GM12878 (cell line): ENCODE results near the gene HP1BP3. TPM values are rescaled to one million over a fixed set of nuclear protein-coding genes. Genes with fewer than 3 reads are reported as not detected.
A peak's percentile ranks its signal among the peaks of the same experiment; 100 is the strongest.

Source experiments
- ATF7 ChIP-seq: fragments of 450-650 bp; IDR thresholded peaks from 2 replicates; pipeline ENCODE4 v1.6.1; 2016; ENCODE audit warnings: low read depth, mild to moderate bottlenecking
- BACH1 ChIP-seq: fragments of 450-650 bp; IDR thresholded peaks from 2 replicates; pipeline ENCODE4 v1.6.1; 2017; ENCODE audit warnings: mild to moderate bottlenecking, borderline replicate concordance
- CHD4 ChIP-seq: fragments of 200-600 bp; sonication (generic); IDR thresholded peaks from 2 replicates; pipeline ENCODE4 v1.6.1; 2016; ENCODE audit warnings: mild to moderate bottlenecking
- CREM ChIP-seq: IDR thresholded peaks from 2 replicates; pipeline ENCODE4 v1.6.1; 2014; ENCODE audit warnings: antibody characterized with exemption, low read depth
- DPF2 ChIP-seq: fragments of 450-650 bp; IDR thresholded peaks from 2 replicates; pipeline ENCODE4 v1.6.1; 2017; ENCODE audit warnings: mild to moderate bottlenecking
- EZH2 ChIP-seq: IDR thresholded peaks from 2 replicates; pipeline ENCODE4 v1.6.1; 2012; ENCODE audit warnings: low read depth, mild to moderate bottlenecking, control low read depth, inconsistent platforms, low read length, borderline replicate concordance; ENCODE audit not compliant: control insufficient read depth
- IKZF1 ChIP-seq: fragments of 450-650 bp; conservative IDR thresholded peaks from 2 replicates; pipeline ENCODE4 v1.6.1; 2017; ENCODE audit warnings: antibody characterized with exemption, mild to moderate bottlenecking
- MXI1 ChIP-seq: fragments of 150-350 bp; IDR thresholded peaks from 2 replicates; pipeline ENCODE4 v1.6.1; 2011; ENCODE audit warnings: low read depth, mild to moderate bottlenecking, inconsistent platforms, low read length, improper control_type of control experiment
- NFIC ChIP-seq: IDR thresholded peaks from 2 replicates; pipeline ENCODE4 v1.6.1; 2012; ENCODE audit warnings: low read depth, mild to moderate bottlenecking, inconsistent platforms, low read length, moderate library complexity
- NFXL1 ChIP-seq: fragments of 450-650 bp; IDR thresholded peaks from 2 replicates; pipeline ENCODE4 v1.6.1; 2017; ENCODE audit warnings: antibody characterized with exemption, mild to moderate bottlenecking, borderline replicate concordance
- PAX8 ChIP-seq: fragments of 450-650 bp; IDR thresholded peaks from 2 replicates; pipeline ENCODE4 v1.6.1; 2017; ENCODE audit warnings: mild to moderate bottlenecking, moderate library complexity
- PML ChIP-seq: IDR thresholded peaks from 2 replicates; pipeline ENCODE4 v1.6.1; 2012; ENCODE audit warnings: low read length, inconsistent platforms
- POLR2A ChIP-seq: IDR thresholded peaks from 2 replicates; pipeline ENCODE4 v1.6.1; 2011; ENCODE audit warnings: low read depth, mild to moderate bottlenecking, low read length
- POLR2AphosphoS2 ChIP-seq: IDR thresholded peaks from 2 replicates; pipeline ENCODE4 v1.6.1; 2011; ENCODE audit warnings: low read depth, mild to moderate bottlenecking, low read length, improper control_type of control experiment, moderate library complexity
- POLR2AphosphoS5 ChIP-seq: IDR thresholded peaks from 2 replicates; pipeline ENCODE4 v1.6.1; 2011; ENCODE audit warnings: mild to moderate bottlenecking, low read length, inconsistent platforms
- POU2F2 ChIP-seq: IDR thresholded peaks from 3 replicates; pipeline ENCODE4 v1.6.1; 2011; ENCODE audit warnings: low read depth, mild to moderate bottlenecking, low read length, borderline replicate concordance
- RCOR1 ChIP-seq: conservative IDR thresholded peaks from 2 replicates; pipeline ENCODE4 v1.6.1; 2012; ENCODE audit warnings: low read depth, low read length, improper control_type of control experiment
- SPI1 ChIP-seq: IDR thresholded peaks from 2 replicates; pipeline ENCODE4 v1.6.1; 2011; ENCODE audit warnings: low read depth, mild to moderate bottlenecking, low read length, moderate library complexity, borderline replicate concordance; ENCODE audit not compliant: insufficient read depth
- SREBF2 ChIP-seq: IDR thresholded peaks from 2 replicates; pipeline ENCODE4 v1.6.1; 2012; ENCODE audit warnings: mild to moderate bottlenecking, low read length
- SRF ChIP-seq, 2 experiments: IDR thresholded peaks; 2 replicates each; pipeline ENCODE4 v1.6.1; 2011; ENCODE audit warnings: low read depth in 2 of 2, low read length in 2 of 2, mild to moderate bottlenecking in 1 of 2, moderate library complexity in 1 of 2
- STAT1 ChIP-seq: fragments of 450-650 bp; conservative IDR thresholded peaks from 2 replicates; pipeline ENCODE4 v1.6.1; 2014; ENCODE audit warnings: antibody characterized with exemption, mild to moderate bottlenecking
- ZNF24 ChIP-seq: fragments of 450-650 bp; IDR thresholded peaks from 2 replicates; pipeline ENCODE4 v1.6.1; 2017; ENCODE audit warnings: antibody characterized with exemption, mild to moderate bottlenecking
- polyA plus RNA-seq, 11 experiments: library from polyadenylated mRNA; depleted of rRNA in 4 of 11; unstranded in 6 of 11; stranded (reverse) in 5 of 11; fragments of >200 nt; fragmentation: Nextera tagmentation in 4 of 11; fragmentation: Illumina TruSeq in 1 of 11; extraction: Ambion mirVana in 4 of 11; extraction: Trizol in 1 of 11; gene quantifications; 1 replicate in 1 of 11; 2 replicates in 10 of 11; pipeline versions ENCODE4 v1.2.1 to v1.2.3, GENCODE V29; 2011 to 2016; ENCODE audit warnings: inconsistent platforms in 2 of 11, missing spikeins in 2 of 11, low read depth in 1 of 11
- total RNA-seq, 4 experiments: library from RNA; depleted of rRNA in 3 of 4; stranded (reverse); fragments of >200 nt in 3 of 4; fragmentation: Illumina TruSeq in 1 of 4; extraction: Trizol in 1 of 4; gene quantifications; 2 replicates each; pipeline versions ENCODE4 v1.2.1 to v1.2.3, GENCODE V29; 2013 to 2021
- TF ChIP-seq, protein P1 (sequence below): IDR thresholded peaks from 2 replicates; pipeline ENCODE4 v1.6.1; 2012; ENCODE audit warnings: low read depth, low read length, improper control_type of control experiment
- TF ChIP-seq, protein P2 (sequence below): fragments of 450-650 bp; IDR thresholded peaks from 2 replicates; pipeline ENCODE4 v1.6.1; 2016; ENCODE audit warnings: mild to moderate bottlenecking, moderate library complexity, borderline replicate concordance
- TF ChIP-seq, protein P3 (sequence below): IDR thresholded peaks from 2 replicates; pipeline ENCODE4 v1.6.1; 2011; ENCODE audit warnings: borderline replicate concordance, low read depth, mild to moderate bottlenecking, moderate library complexity, low read length; ENCODE audit not compliant: insufficient read depth, poor library complexity, severe bottlenecking
- TF ChIP-seq, protein P4 (sequence below): IDR thresholded peaks from 2 replicates; pipeline ENCODE4 v1.6.1; 2011; ENCODE audit warnings: borderline replicate concordance, low read depth, mild to moderate bottlenecking, moderate library complexity, mixed read lengths, low read length; ENCODE audit not compliant: insufficient read depth; ENCODE audit errors: extremely low read length

Gene HP1BP3
- total and polyA plus RNA-seq, 10 of the 15 experiments (the other 5 are each of a cell fraction or from before 2014, with no cell fraction given), result 32.6 to 188 (median 133) TPM

DNA sequence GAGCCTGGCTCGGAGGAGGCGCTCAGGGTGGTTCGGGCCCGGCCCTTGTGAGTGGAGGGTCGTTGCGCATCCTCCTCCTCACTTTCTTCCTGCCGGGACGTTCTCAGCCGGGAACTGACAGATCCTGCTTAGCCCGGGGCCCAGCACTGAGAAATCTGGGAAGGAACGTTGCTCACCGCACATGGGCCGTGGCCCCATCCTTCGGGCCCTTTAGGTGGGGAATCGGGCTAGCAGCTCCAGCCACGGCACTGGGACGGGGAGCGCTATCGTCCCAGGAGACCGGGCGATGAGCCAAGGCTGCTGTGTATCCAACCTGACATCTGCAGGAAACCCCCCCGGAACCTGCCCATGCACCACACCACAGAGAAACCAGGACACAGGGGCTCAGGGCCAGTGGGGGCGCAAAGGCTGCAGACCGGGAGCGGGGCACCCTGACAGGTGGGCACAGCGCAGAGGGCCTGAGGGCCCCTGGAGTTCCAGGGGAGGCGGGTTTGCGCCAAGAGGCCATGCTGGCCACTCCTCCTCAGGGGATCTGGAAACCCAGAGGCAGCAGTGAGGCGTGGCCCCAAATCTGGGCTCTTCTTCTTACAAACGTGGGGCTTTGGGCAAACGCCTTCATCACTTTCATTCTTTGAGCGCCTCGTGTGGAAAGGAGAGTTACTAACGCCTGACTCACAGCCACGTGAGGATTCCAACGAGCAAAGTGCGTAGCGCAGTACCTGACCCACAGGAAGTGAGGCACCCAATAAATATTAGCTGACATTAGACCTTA is 54.3 kb downstream of the HP1BP3 start, which contains the start of gene SH2D5 (continued):
- no peak for TF ChIP-seq SRF (IDR thresholded peaks at IDR 0.05; ENCODE audit: low read depth in 2 of 2, low read length in 2 of 2)
- TF ChIP-seq POLR2A, result no peak
- peak; percentile 82; the same call in 1 of the 2 replicates for TF ChIP-seq MXI1
- no peak for TF ChIP-seq POLR2AphosphoS5
- no peak for TF ChIP-seq PAX8
- TF ChIP-seq, protein P1, sequence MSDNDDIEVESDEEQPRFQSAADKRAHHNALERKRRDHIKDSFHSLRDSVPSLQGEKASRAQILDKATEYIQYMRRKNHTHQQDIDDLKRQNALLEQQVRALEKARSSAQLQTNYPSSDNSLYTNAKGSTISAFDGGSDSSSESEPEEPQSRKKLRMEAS, result peak; percentile 92; the same call in 1 of the 2 replicates
- no peak for TF ChIP-seq POU2F2
- TF ChIP-seq SPI1, result peak; percentile 12; the same call in 1 of the 2 replicates
- TF ChIP-seq EZH2, result no peak
- TF ChIP-seq RCOR1, result no peak
- no peak for TF ChIP-seq ZNF24
- TF ChIP-seq, protein P2, sequence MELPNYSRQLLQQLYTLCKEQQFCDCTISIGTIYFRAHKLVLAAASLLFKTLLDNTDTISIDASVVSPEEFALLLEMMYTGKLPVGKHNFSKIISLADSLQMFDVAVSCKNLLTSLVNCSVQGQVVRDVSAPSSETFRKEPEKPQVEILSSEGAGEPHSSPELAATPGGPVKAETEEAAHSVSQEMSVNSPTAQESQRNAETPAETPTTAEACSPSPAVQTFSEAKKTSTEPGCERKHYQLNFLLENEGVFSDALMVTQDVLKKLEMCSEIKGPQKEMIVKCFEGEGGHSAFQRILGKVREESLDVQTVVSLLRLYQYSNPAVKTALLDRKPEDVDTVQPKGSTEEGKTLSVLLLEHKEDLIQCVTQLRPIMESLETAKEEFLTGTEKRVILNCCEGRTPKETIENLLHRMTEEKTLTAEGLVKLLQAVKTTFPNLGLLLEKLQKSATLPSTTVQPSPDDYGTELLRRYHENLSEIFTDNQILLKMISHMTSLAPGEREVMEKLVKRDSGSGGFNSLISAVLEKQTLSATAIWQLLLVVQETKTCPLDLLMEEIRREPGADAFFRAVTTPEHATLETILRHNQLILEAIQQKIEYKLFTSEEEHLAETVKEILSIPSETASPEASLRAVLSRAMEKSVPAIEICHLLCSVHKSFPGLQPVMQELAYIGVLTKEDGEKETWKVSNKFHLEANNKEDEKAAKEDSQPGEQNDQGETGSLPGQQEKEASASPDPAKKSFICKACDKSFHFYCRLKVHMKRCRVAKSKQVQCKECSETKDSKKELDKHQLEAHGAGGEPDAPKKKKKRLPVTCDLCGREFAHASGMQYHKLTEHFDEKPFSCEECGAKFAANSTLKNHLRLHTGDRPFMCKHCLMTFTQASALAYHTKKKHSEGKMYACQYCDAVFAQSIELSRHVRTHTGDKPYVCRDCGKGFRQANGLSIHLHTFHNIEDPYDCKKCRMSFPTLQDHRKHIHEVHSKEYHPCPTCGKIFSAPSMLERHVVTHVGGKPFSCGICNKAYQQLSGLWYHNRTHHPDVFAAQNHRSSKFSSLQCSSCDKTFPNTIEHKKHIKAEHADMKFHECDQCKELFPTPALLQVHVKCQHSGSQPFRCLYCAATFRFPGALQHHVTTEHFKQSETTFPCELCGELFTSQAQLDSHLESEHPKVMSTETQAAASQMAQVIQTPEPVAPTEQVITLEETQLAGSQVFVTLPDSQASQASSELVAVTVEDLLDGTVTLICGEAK, result 0 out of 2 replicates have a peak, but pooled peaks have one; percentile 32
- TF ChIP-seq, protein P3, sequence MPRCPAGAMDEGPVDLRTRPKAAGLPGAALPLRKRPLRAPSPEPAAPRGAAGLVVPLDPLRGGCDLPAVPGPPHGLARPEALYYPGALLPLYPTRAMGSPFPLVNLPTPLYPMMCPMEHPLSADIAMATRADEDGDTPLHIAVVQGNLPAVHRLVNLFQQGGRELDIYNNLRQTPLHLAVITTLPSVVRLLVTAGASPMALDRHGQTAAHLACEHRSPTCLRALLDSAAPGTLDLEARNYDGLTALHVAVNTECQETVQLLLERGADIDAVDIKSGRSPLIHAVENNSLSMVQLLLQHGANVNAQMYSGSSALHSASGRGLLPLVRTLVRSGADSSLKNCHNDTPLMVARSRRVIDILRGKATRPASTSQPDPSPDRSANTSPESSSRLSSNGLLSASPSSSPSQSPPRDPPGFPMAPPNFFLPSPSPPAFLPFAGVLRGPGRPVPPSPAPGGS, result no peak
- TF ChIP-seq PML, result no peak
- TF ChIP-seq IKZF1, result peak; percentile 45
- TF ChIP-seq NFIC, result no peak
- TF ChIP-seq CREM, result no peak
- TF ChIP-seq DPF2, result no peak
- TF ChIP-seq, protein P4, sequence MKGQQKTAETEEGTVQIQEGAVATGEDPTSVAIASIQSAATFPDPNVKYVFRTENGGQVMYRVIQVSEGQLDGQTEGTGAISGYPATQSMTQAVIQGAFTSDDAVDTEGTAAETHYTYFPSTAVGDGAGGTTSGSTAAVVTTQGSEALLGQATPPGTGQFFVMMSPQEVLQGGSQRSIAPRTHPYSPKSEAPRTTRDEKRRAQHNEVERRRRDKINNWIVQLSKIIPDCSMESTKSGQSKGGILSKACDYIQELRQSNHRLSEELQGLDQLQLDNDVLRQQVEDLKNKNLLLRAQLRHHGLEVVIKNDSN, result peak; percentile 60
- TF ChIP-seq NFXL1, result no peak
- no peak for TF ChIP-seq BACH1
- TF ChIP-seq STAT1, result no peak
- TF ChIP-seq SREBF2, result no peak
- TF ChIP-seq CHD4, result no peak
- TF ChIP-seq ATF7, result peak; percentile 36; the same call in 1 of the 2 replicates
- no peak for TF ChIP-seq POLR2AphosphoS2
